DOHH2 (cell line): ENCODE results near the gene SSPN.

Source experiments
- H3F3A ChIP-seq: fragments of 200-600 bp; sonication (generic), shearing (Covaris generic); 2 replicates; pipeline ENCODE4 v1.6.0; 2016; ENCODE audit warnings: antibody characterized with exemption, mild to moderate bottlenecking; ENCODE audit not compliant: control insufficient read depth, insufficient read depth
- H3K27ac ChIP-seq: fragments of 200-600 bp; sonication (generic); 2 replicates; pipeline ENCODE4 v1.5.1; 2014; ENCODE audit warnings: low read depth, mild to moderate bottlenecking, low read length, moderate library complexity
- H3K27me3 ChIP-seq: fragments of 200-600 bp; sonication (generic); 2 replicates; pipeline ENCODE4 v1.6.1; 2014; ENCODE audit warnings: mild to moderate bottlenecking, low read length, mixed read lengths; ENCODE audit not compliant: control insufficient read depth
- H3K36me3 ChIP-seq: fragments of 200-600 bp; sonication (generic); 2 replicates; pipeline ENCODE4 v1.6.1; 2014; ENCODE audit warnings: mild to moderate bottlenecking, low read length, moderate library complexity, mixed read lengths; ENCODE audit not compliant: control insufficient read depth
- H3K4me1 ChIP-seq: fragments of 200-600 bp; sonication (generic); 2 replicates; pipeline ENCODE4 v1.6.1; 2014; ENCODE audit warnings: mild to moderate bottlenecking, low read length, mixed read lengths; ENCODE audit not compliant: control insufficient read depth
- H3K4me2 ChIP-seq: fragments of 200-600 bp; sonication (generic); 2 replicates; pipeline ENCODE4 v1.6.0; 2014; ENCODE audit warnings: mild to moderate bottlenecking, low read length, moderate library complexity
- H3K4me3 ChIP-seq: fragments of 200-600 bp; sonication (generic); 2 replicates; pipeline ENCODE4 v1.5.1; 2014; ENCODE audit warnings: mild to moderate bottlenecking, low read length, mixed read lengths
- H3K79me2 ChIP-seq: fragments of 200-600 bp; sonication (generic); 2 replicates; pipeline ENCODE4 v1.6.1; 2014; ENCODE audit warnings: mild to moderate bottlenecking, low read length, mixed read lengths; ENCODE audit not compliant: control insufficient read depth
- H3K9me2 ChIP-seq: fragments of 200-600 bp; sonication (generic); replicated peaks from 2 replicates; pipeline ENCODE4 v1.6.1; 2014; ENCODE audit warnings: mild to moderate bottlenecking, low read length, mixed read lengths; ENCODE audit not compliant: control insufficient read depth
- H3K9me3 ChIP-seq: fragments of 200-600 bp; sonication (generic); 2 replicates; pipeline ENCODE4 v1.6.1; 2014; ENCODE audit warnings: antibody characterized with exemption, low read length, mixed read lengths; ENCODE audit not compliant: control insufficient read depth, insufficient read depth
- H4K20me1 ChIP-seq: fragments of 200-600 bp; sonication (generic); 2 replicates; pipeline ENCODE4 v1.6.0; 2014; ENCODE audit warnings: low read depth, mild to moderate bottlenecking, antibody characterized with exemption, low read length, moderate library complexity; ENCODE audit not compliant: control insufficient read depth, insufficient read depth
- EZH2phosphoT487 ChIP-seq: fragments of 200-600 bp; sonication (generic); IDR thresholded peaks from 2 replicates; pipeline ENCODE4 v1.6.1; 2017; ENCODE audit warnings: borderline replicate concordance, mild to moderate bottlenecking, antibody characterized with exemption, low read length, moderate library complexity, mixed read lengths
- TF ChIP-seq, protein P1 (sequence below): fragments of 200-600 bp; sonication (generic); IDR thresholded peaks from one replicate; pipeline ENCODE4 v1.5.1; 2014; ENCODE audit warnings: antibody characterized with exemption, mild to moderate bottlenecking, low read depth, low read length; ENCODE audit not compliant: poor library complexity, severe bottlenecking

The SSPN gene

DNA sequence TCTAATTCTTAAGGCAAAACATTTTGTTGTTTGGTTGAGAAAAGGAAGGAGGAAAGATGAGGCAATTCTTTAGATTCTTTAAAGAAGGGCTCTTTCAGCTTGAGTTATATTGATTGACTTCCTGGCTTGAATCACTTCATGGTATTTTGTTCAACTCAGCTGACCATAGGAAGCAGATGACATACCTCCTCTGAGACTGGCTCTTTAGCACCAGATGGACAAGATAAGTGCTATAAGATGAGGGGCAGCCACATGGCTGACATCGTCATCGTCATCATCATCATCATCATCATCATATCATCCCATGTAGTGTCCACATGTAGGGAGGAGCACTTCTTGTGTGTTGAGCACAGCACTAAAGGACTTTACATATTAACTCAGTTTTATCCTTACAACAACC lies 81.3 kb downstream of the SSPN start:
- Histone ChIP-seq H3K9me2 (no peaks in the 10 kb centered on the region), H4K20me1 (no peaks in the 10 kb centered on the region), H3K27me3 (no peaks in the 10 kb centered on the region), H3K27ac (no peak overlapping the region), H3K4me2 (no peak overlapping the region), H3K4me3 (no peak overlapping the region), H3K9me3 (no peaks in the 10 kb centered on the region), H3K79me2 (no peaks in the 10 kb centered on the region), H3F3A (no peaks in the 10 kb centered on the region), H3K4me1 (0 out of 2 replicates have a peak, but pooled peaks cover 4% of the 10 kb centered on the region), H3K36me3 (no peaks in the 10 kb centered on the region)
- TF ChIP-seq, protein P1, sequence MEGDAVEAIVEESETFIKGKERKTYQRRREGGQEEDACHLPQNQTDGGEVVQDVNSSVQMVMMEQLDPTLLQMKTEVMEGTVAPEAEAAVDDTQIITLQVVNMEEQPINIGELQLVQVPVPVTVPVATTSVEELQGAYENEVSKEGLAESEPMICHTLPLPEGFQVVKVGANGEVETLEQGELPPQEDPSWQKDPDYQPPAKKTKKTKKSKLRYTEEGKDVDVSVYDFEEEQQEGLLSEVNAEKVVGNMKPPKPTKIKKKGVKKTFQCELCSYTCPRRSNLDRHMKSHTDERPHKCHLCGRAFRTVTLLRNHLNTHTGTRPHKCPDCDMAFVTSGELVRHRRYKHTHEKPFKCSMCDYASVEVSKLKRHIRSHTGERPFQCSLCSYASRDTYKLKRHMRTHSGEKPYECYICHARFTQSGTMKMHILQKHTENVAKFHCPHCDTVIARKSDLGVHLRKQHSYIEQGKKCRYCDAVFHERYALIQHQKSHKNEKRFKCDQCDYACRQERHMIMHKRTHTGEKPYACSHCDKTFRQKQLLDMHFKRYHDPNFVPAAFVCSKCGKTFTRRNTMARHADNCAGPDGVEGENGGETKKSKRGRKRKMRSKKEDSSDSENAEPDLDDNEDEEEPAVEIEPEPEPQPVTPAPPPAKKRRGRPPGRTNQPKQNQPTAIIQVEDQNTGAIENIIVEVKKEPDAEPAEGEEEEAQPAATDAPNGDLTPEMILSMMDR, result no peak
- TF ChIP-seq EZH2phosphoT487, result no peak

DNA sequence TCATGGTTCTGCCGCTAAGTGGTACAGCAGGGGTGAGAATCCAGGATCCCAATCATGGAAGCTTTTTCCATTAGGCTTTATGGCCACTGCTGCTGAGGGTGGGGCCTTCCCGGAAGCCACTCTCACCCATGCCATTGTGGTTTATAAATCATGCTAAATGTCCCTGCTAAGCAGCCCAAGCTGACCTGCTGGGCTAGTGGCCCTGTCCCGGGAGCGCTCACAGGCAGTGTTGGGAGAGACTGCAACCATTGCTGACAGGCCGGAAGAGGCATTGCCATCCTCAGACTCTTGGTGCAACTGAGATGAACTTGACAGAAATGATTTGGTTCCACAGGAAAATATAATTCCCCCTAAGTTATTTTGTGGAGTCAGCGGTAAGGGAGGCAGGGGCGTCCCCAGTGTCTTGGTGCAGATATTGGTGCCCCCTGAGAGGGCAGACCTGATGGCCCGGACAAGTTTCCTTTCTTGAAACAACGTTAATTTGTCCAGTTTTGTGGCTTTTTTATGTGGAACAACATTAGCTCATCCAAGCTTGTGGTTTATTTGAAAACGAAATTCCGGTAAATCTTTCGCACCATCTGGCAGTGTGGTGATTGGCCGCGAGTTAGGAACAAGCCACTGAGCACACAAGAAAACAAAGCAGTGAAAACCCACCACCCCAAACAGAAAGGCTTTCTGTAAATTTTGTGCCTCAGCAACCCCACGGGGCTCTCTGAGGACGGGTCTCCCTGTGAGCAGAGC lies 82.3 kb downstream of the SSPN start:
- Histone ChIP-seq H3K4me3 (no peak overlapping the region), H3F3A (no peaks in the 10 kb centered on the region), H3K27ac (no peak overlapping the region), H4K20me1 (no peaks in the 10 kb centered on the region), H3K36me3 (no peaks in the 10 kb centered on the region), H3K9me2 (no peaks in the 10 kb centered on the region), H3K9me3 (no peaks in the 10 kb centered on the region), H3K79me2 (no peaks in the 10 kb centered on the region), H3K4me2 (no peak overlapping the region), H3K4me1 (0 out of 2 replicates have a peak, but pooled peaks cover 4% of the 10 kb centered on the region), H3K27me3 (no peaks in the 10 kb centered on the region)
- TF ChIP-seq, protein P1, result no peak

DNA sequence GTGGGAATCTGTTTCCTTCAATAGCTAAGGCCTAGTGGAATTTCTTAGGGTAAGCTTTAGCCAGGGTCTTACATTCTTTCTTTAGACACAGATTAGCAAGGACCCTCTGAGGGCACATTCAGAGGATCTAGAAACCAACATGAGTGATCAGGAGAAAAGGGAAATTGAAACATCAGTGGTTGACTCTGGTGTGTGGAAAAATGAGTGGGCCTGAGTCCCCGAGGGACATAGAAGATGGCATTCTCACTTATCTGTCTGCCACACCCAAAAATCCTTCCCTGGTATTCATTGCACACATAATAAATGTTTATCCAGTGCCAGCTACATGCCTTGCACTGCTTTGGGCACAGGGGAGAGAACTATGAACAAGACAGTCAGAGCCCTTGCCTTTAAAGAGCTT lies 82.9 kb downstream of the SSPN start:
- Histone ChIP-seq H3K4me3 (no peak overlapping the region), H3K27me3 (no peaks in the 10 kb centered on the region), H3K9me2 (no peaks in the 10 kb centered on the region), H3K4me2 (no peak overlapping the region), H3K4me1 (0 out of 2 replicates have a peak, but pooled peaks cover 4% of the 10 kb centered on the region), H3K27ac (no peak overlapping the region), H3F3A (no peaks in the 10 kb centered on the region), H3K9me3 (no peaks in the 10 kb centered on the region), H4K20me1 (no peaks in the 10 kb centered on the region), H3K79me2 (no peaks in the 10 kb centered on the region), H3K36me3 (no peaks in the 10 kb centered on the region)
- TF ChIP-seq, protein P1, result no peak
- TF ChIP-seq EZH2phosphoT487, result no peak
